Retina (tissue), 1 donor: ENCODE data around the gene NDUFV1.
"Not testable (repeated sequence)": the region's sequence is repeated elsewhere in the genome, so short reads cannot be mapped to it uniquely, and the experiment has no call there.

Experiments used
- DNase-seq: peaks from one replicate; pipeline ENCODE4 v3.0.0-alpha.2; 2016

Gene NDUFV1

GRCh38 chr11:67627812-67628624, 21.3 kb downstream of the NDUFV1 start:
- no peak for DNase-seq

- DNase-seq, result no peak
Measured at GRCh38 chr11:67628710-67629385, 22.1 kb downstream of the NDUFV1 start.

- peak; percentile 87 for DNase-seq
Measured at GRCh38 chr11:67629386-67630227, 22.9 kb downstream of the NDUFV1 start, which contains the start of gene NUDT8. Gene NUDT8, minus strand, starts transcription at chr11:67629937. Its CDS starts 26 bp downstream, at chr11:67629911.

- peak; percentile 95 for DNase-seq
Measured at GRCh38 chr11:67630228-67630942, 23.6 kb downstream of the NDUFV1 start.

- no peak for DNase-seq
Measured at GRCh38 chr11:67630943-67631331, 24.2 kb downstream of the NDUFV1 start.

- no peak for DNase-seq
Measured at GRCh38 chr11:67631411-67631810, 24.7 kb downstream of the NDUFV1 start.

- no peak for DNase-seq
Measured at GRCh38 chr11:67631853-67632174, 25.1 kb downstream of the NDUFV1 start.

GRCh38 chr11:67632175-67632981, 25.6 kb downstream of the NDUFV1 start:
- DNase-seq, result no peak

GRCh38 chr11:67632982-67633755, 26.4 kb downstream of the NDUFV1 start:
- DNase-seq, result no peak

GRCh38 chr11:67633758-67634365, 27.1 kb downstream of the NDUFV1 start:
- DNase-seq, result no peak

GRCh38 chr11:67634366-67635230, 27.9 kb downstream of the NDUFV1 start:
- DNase-seq, result no peak

GRCh38 chr11:67635231-67635521, 28.4 kb downstream of the NDUFV1 start:
- no peak for DNase-seq

- no peak for DNase-seq
Measured at GRCh38 chr11:67636962-67637361, 30.2 kb downstream of the NDUFV1 start.

- not testable (repeated sequence) for DNase-seq
Measured at GRCh38 chr11:67637441-67637840, 30.7 kb downstream of the NDUFV1 start.

- no peak for DNase-seq
Measured at GRCh38 chr11:67638535-67639437, 32.0 kb downstream of the NDUFV1 start.

GRCh38 chr11:67639438-67639859, 32.7 kb downstream of the NDUFV1 start, which contains the start of gene TBX10:
Gene TBX10, minus strand, starts transcription at chr11:67639763. Its CDS starts 291 bp downstream, at chr11:67639472.
- no peak for DNase-seq

GRCh38 chr11:67640021-67640757, 33.5 kb downstream of the NDUFV1 start:
- peak; percentile 83 for DNase-seq
